GM12872 (cell line): ENCODE results near the gene KCNK4.

Source experiments
- TF ChIP-seq, protein P1 (sequence below): IDR thresholded peaks from 3 replicates; pipeline ENCODE4 v1.5.1; 2011; ENCODE audit warnings: low read depth, mild to moderate bottlenecking, low read length, moderate library complexity; ENCODE audit not compliant: insufficient read depth

The KCNK4 gene

DNA sequence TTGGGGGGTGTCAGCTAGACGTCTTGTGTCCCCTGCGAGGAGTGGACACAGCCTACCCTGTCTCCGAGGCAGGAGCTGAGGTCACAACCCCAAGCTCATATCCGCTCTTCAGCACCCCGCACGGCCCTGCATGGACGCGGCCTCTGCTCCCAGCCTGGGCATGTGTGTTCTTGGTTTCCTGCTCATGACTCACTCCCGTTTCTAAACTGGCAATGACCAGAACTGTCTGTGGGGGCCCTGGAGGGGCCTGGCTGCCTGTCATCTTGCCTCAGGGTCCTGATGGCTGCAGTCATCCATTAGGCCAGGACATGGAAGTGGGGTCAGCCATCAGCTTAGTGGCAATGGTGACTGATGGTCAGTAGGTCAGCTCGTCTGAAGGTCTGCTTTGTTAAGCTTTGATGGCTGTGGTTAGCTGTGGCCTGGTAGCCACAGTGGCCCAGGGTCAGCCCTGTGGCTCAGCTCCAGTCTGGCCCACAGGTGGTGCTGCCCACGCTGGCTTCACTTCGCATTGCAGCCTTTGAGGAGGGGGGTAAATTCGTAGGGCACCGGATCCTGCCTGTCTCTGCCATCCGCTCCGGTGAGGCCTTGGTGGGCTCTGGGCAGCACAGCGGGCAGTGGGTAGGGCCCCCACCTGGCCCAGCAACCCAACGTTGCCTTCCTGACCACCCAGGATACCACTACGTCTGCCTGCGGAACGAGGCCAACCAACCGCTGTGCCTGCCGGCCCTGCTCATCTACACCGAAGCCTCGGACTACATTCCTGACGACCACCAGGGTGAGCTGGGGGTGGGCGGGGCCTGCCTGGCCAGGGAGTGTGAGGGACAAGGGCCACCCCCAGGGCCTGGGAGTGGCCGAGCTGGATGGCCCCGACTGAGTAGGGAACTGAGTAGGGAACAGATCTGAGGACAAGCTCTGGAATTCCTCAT is 27.8 kb upstream of the KCNK4 start:
- TF ChIP-seq, protein P1, sequence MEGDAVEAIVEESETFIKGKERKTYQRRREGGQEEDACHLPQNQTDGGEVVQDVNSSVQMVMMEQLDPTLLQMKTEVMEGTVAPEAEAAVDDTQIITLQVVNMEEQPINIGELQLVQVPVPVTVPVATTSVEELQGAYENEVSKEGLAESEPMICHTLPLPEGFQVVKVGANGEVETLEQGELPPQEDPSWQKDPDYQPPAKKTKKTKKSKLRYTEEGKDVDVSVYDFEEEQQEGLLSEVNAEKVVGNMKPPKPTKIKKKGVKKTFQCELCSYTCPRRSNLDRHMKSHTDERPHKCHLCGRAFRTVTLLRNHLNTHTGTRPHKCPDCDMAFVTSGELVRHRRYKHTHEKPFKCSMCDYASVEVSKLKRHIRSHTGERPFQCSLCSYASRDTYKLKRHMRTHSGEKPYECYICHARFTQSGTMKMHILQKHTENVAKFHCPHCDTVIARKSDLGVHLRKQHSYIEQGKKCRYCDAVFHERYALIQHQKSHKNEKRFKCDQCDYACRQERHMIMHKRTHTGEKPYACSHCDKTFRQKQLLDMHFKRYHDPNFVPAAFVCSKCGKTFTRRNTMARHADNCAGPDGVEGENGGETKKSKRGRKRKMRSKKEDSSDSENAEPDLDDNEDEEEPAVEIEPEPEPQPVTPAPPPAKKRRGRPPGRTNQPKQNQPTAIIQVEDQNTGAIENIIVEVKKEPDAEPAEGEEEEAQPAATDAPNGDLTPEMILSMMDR, result no peak

DNA sequence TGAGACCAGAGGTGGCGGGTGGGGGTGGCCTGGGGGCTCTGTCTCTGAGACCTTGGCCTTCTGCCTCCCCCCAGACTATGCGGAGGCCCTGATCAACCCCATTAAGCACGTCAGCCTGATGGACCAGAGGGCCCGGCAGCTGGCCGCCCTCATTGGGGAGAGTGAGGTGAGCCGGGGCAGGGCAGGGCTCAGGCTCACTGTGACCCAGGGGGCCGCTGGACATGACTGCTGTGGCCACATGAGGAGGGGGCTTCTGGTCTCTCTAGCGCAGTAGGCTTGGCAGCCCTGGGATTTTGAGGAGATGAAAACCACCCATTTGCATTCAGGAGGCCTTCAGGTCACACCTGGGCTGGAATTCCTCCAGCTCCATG is 27.2 kb upstream of the KCNK4 start:
- TF ChIP-seq, protein P1, result no peak

- TF ChIP-seq, protein P1, result no peak
Measured at GRCh38 chr11:64264371-64264852, 26.7 kb upstream of the KCNK4 start.

DNA sequence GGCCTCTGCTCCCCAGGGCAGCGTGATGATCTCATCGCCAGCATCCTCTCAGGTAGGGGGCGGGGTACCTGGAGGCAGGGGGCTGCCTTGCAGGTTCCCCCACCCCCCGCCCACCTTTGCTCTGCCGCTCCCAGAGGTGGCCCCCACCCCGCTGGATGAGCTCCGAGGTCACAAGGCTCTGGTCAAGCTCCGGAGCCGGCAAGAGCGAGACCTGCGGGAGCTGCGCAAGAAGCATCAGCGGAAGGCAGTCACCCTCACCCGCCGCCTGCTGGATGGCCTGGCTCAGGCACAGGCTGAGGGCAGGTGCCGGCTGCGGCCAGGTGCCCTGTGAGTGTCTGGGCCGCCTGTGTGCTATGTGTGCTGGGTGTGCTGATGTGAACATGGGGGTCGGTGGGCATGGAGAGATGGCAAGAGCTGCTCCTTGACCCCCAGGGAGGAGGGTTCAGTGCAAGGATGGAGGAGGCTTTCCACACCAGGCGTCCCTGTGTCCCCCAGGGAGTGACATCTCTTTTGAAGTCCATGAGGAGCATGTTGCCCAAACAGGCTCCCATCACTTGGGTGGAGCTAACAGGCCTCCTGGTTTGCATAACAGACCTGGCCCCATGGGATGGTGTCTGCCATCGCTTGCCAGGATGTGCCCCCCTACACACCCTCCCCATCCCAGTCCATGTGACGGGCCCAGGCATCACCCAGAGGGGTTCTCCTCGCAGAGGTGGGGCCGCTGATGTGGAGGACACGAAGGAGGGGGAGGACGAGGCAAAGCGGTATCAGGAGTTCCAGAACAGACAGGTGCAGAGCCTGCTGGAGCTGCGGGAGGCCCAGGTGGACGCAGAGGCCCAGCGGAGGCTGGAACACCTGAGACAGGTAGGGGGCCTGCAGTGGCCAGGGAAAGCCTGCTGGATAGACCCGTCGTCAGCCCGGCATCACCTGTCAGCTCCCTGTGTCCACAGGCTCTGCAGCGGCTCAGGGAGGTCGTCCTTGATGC is 25.6 kb upstream of the KCNK4 start:
- TF ChIP-seq, protein P1, result no peak

DNA sequence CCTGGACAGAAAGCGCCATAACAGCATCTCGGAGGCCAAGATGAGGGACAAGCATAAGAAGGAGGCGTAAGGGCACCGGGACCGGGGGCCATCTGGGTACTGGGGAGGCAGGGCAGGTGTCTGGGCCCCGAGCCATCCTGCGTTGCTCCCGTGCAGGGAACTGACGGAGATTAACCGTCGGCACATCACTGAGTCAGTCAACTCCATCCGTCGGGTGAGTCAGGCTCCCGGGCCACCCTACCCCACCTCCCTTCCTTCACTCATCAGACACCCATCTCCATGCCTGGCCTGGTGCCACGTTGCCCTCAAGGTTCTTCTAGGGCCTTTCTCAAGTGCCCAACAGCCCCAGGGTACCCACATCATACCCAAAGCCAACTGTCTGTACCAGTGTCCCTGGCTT is 24.8 kb upstream of the KCNK4 start:
- TF ChIP-seq, protein P1, result no peak

DNA sequence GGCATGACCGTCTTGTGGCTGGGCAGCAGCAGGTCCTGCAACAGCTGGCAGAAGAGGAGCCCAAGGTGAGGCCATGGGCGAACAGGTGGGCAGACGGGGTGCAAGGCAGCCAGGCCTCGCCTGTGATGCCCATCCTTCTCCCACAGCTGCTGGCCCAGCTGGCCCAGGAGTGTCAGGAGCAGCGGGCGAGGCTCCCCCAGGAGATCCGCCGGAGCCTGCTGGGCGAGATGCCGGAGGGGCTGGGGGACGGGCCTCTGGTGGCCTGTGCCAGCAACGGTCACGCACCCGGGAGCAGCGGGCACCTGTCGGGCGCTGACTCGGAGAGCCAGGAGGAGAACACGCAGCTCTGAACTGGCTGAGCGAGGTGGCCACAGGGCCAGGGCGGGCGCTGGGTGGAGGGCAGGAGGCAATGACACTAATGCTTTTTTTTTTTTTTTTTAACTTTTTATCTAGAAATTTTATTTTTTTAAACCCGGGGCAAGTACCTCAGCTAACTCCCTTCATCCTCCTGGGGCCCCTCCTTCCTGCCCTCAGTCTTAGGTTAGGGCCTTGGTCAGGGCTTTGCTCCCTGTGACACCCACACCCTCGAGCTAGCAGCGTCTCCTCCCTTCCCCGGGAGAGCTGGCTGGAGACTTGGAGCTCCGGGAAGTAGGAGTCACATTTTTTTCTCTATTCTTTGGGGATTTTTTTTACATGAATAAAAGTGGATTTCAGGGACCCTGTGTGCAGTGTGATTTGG is 23.7 kb upstream of the KCNK4 start:
- TF ChIP-seq, protein P1, result no peak
